ENCODE results near the gene LTBP3.

The LTBP3 gene

GRCh38 chr11:65585396-65586246, 27.5 kb upstream of the LTBP3 start:
- DNase-seq: no peak

GRCh38 chr11:65584723-65585171, 26.6 kb upstream of the LTBP3 start:
- no peak for DNase-seq

- no peak for DNase-seq
Observed at GRCh38 chr11:65584106-65584505, 25.9 kb upstream of the LTBP3 start.

- DNase-seq: no peak
Observed at GRCh38 chr11:65583589-65583988, 25.4 kb upstream of the LTBP3 start.

- DNase-seq: no peak
Observed at GRCh38 chr11:65581928-65582327, 23.8 kb upstream of the LTBP3 start.

- no peak for DNase-seq
Observed at GRCh38 chr11:65580756-65581155, 22.6 kb upstream of the LTBP3 start.

- DNase-seq: no peak
Observed at GRCh38 chr11:65580031-65580692, 22.0 kb upstream of the LTBP3 start.

- DNase-seq: no peak
Observed at GRCh38 chr11:65579291-65579690, 21.1 kb upstream of the LTBP3 start.

- DNase-seq: no peak
Observed at GRCh38 chr11:65578667-65579066, 20.5 kb upstream of the LTBP3 start.

GRCh38 chr11:65578134-65578533, 20.0 kb upstream of the LTBP3 start:
- no peak for DNase-seq

- no peak for DNase-seq
Observed at GRCh38 chr11:65577756-65578109, 19.6 kb upstream of the LTBP3 start.

- peak; percentile 47 to 76 for DNase-seq
Observed at GRCh38 chr11:65576867-65577755, 19.0 kb upstream of the LTBP3 start.

- DNase-seq: no peak
Observed at GRCh38 chr11:65576232-65576866, 18.2 kb upstream of the LTBP3 start.

- DNase-seq: peak; percentile 84 to 89
Observed at GRCh38 chr11:65575568-65576231, 17.5 kb upstream of the LTBP3 start, which contains the start of gene EHBP1L1. TSS of gene EHBP1L1 (plus strand) at chr11:65576053. CDS start at chr11:65576303, 250 bp downstream.

- no peak for DNase-seq
Observed at GRCh38 chr11:65574811-65575567, 16.8 kb upstream of the LTBP3 start.

- DNase-seq: peak; percentile 95 to 96
Observed at GRCh38 chr11:65574109-65574810, 16.1 kb upstream of the LTBP3 start.

GRCh38 chr11:65573391-65574079, 15.4 kb upstream of the LTBP3 start:
- peak in 1 of 2 donors; percentile 38 for DNase-seq

GRCh38 chr11:65572356-65573051, 14.3 kb upstream of the LTBP3 start, which contains the start of gene FAM89B:
TSS of gene FAM89B (plus strand) at chr11:65572538. CDS start at chr11:65572670, 132 bp downstream.
- peak; percentile 88 to 92 for DNase-seq

- no peak for DNase-seq
Observed at GRCh38 chr11:65571940-65572339, 13.8 kb upstream of the LTBP3 start.
